ENCODE measurements around the gene ZNF516.

Gene ZNF516

DNA sequence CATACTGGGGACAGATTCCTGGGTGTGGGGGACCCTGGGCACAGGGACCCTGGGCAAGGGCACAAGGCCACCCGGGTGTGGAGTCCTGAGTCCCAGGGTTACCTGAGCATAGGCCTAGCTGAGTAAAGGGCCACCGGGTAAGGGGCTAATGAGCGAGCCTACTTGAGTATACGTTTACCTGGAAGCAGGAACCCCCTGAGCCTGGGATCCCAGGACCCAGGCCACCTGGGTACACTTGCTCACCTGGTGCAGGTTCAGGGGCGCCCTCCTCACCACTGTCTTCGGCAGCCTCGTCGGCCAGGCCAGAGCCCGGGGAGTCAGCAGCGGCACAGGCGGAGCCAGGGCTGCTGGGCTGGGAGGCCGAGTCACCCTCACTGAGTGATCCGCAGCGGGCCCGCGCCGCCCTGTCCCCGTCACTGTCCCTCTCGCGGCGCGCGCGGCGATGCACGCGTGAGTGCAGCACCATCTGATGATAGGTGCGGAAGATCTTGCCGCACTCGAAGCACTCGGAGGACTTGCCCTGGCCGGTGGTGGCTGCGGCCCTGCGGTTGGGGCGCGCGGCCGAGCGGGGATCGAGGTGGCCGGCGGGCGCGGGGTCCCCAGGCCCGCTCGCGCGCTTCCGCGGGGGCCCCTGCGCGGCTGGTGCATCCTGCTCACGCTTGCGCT lies 53.9 kb downstream of the ZNF516 start:
- no peak for DNase-seq

DNA sequence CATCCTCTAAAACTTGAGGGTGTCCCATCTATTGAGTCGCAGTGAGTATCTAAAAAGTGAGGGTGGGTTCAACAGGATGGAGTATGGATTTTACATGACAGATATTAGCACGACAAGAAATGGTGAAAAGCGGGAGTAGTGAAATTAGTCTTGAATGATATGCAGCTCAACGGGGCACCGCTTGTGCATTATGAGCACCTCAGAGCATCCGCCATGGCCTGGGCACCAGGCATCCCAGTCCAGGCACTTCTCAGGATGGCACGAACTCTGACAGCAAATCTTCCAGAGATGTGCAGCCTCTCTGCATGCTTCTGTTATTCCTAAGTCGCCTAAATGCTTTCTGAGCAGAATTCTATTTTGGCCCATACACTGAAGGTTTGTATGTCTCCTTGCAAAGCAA lies 57.1 kb downstream of the ZNF516 start:
- DNase-seq = no peak

DNA sequence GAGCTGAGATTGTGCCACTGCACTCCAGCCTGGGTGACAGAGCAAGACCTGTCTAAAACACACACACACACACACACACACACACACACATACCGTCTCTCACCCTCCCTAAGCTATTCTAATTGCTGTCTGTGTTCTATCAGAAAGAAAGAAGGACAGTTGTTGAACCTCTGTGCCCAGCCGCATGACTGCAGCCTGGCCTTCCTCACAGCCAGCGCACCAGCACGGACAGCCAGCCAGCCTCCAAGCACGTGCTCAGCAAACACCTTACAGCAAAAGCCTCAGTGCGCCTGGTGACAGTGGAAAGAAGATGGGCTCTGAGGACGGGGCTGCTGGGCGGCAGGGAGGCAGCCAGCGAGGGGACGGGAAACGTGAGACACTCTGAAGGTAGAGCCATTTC lies 58.0 kb downstream of the ZNF516 start:
- no peak for DNase-seq

DNA sequence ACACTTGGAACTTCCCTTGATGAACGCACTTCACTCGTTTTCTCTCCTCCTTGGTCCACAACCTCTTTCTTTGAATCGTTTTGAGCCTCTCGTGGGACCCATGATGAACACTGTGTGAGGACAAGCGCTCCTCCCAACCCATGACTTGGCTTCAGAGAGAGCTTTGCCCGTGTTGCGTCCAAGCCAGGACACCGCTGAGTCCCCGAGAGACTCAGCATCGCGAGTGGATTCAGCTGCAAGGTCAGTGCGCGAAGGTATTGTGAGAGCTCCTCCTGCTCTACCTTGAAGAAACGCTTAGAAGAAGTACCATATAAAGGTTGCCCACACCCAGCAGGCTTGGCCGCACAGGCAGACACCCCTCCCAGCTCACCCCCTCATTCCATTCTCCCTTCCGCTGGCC lies 58.7 kb downstream of the ZNF516 start:
- no peak for DNase-seq

DNA sequence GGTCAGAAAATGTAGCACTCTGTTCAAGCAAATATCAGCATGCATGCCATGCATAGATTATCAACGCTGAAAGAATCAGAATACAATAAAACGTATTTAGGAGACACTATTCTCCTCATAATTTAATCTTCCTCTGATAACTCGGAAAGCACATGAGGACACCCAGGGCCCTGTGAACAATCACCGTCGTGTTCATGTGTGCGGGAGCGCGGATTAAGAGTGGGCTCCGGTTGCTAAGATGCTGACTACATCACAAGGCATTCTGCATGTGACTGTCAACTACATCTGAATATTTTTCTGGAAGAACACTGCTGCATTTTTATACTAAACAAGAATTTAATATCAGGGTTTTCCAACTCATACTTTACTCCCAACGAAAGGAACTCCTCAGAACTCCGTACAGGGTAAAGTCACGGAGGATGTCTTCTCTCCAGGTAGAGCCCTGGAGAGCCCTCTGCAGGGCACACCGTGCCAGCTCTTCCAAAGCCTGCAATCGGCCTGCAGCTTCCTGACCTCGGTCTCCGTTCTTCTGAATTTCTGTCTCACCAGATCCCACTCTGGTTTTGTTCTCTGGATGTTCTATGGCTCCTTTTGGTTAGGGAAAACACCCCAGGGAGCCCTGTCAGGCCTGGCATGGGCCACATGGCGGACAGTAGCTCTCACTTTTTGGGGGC lies 59.6 kb downstream of the ZNF516 start:
- no peak for DNase-seq

DNA sequence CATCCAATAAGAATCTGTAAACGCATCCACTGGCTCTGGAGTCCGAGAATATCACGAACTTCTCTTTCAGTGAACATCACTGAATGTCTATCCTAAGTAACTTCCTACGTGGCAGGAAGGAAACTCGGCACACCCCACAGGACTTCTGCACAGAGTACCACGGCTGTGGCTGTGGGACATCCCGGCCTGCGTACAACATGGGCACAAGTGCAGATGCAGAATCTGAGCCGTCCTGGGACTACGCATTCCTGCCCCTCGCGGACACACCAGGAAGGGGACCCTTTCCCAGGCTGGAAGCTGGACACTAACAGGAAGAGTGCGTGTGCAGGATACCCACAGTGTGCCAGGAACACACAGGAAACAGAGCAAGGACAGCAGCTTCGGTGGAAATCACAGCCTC lies 60.6 kb downstream of the ZNF516 start:
- DNase-seq = no peak

DNA sequence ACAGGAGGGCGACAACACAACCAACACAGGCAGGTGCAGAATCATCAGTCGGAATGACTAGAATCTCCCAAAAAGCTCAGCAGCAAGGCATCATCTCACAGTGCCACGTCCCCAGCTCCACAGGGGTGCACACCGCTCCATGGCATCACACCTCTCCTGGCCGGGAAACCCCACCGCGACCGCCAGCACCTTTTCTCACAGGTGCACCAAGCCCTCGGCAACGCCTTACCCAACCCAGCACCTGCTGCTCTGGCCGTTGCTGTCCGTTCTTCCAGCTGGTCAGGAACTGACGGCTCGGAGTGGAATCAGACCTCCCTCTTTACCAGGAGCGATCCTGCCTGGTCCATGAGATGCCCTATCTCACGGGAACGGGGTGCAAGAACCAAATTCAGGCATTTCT lies 61.3 kb downstream of the ZNF516 start:
- no peak for DNase-seq

DNA sequence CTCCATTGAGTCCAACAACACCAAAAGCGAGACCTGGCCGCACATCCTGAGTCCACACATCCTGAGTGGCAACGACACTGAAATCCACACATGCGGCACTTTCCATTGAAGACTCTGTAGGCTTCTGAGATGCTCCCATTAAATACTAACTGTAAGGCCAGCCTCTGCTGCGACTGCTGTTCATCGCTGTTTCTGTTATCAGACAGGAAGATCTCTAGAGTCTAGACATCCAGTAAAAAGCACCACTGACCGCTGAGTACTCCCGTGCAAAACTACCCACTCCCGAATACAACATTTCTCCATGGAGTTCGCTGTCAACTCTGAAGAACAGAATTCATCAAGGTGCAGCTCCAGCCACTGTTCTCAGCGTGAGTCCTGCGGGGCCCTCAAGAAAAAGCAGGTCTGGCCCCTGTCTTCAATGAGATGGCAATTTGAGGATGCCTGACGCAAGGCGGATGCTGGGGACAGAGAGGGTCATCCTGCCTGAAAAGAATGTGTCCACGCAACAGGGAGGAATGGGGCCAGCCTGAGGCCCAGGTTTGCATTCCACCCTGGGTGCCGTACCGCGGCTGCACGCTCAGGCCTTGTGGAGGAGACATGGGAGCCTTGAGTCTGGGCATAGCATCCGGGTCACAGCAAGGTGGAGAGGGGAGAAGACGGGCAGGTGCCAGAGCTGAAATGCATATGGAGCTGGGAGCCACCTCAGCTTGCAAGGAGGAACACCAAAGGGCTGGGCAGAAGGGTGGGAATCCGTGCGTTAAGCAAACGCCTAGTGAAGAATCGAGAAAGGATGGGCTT lies 61.9 kb downstream of the ZNF516 start:
- DNase-seq = no peak

DNA sequence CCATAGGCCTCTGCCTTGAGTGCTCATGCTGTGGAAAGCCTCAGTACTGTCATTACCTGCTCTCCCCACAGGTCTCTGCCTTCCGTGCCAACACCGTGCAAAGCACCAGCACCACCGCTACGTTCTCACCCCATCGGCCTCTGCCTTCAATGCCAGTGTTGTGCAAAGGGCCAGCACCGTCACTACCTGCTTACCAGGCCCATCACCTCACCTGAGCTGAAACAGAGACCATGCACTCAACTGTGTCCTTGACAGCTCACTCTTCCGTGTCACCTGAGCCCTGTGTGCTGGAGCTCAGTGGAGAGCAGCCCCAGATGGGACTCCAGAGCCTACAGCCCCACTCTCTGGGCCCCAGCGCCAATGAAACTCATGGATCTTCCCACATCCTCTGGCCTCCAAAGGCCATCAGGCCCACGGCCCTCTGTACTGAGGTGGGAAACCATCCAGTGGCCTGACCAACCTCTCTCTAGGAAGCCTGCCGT lies 62.7 kb downstream of the ZNF516 start:
- no peak for DNase-seq

DNA sequence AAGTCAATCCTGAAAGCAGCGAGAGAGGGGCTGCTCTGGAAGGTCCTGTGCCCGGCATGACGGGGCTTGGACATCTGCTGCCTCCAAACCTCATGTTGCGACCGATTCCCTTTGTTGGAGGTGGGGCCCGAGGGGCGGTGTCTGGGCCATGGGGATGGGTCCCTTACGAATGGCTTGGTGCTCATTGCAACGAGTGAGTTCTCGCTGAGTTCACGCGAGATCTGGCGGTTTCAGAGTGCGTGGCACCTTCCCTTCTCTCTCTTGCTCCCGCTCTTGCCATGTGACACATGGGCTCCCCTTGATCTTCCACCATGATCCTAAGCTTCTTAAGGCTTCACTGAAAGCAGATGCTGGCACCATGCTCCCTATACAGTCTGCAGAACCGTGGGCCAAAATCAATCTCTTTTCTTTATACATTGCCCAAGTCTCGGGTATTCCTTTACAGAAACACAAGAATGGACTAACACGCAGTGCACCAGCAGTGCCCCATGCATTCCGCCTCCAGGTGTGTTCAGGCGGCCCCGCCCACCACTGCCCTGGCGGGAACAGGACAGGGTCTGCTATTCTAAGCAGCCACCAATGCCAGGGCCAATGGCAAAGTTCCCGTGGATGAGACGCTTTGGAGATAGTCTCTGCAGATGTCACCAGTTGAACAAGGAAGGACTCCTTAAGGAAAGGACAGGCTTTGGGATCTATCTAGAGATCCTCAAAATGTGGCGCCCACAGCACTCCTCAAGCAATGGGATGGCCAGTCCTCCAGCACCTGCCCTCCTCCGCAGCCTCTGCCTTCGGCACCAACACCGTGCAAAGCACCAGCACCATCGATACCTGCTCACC lies 63.4 kb downstream of the ZNF516 start:
- DNase-seq = no peak

DNA sequence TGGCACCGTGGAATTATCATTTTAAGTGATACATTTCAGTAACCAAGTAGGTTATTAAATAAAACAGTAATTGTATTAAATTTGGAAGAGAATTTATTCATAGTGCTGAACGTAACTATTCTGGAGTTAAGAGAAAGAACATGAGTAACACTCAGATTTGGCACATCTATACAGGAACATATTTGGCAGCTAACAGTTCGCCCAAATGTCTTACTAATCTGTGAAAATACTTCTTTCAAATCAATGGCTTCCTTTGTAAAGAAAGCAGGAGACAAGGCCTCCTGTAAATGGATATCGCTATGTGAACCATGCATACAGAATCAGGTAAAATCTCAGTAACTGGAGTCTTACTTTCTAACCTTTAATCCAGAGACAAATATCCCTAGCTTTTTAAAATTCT lies 64.4 kb downstream of the ZNF516 start:
- no peak for DNase-seq

DNA sequence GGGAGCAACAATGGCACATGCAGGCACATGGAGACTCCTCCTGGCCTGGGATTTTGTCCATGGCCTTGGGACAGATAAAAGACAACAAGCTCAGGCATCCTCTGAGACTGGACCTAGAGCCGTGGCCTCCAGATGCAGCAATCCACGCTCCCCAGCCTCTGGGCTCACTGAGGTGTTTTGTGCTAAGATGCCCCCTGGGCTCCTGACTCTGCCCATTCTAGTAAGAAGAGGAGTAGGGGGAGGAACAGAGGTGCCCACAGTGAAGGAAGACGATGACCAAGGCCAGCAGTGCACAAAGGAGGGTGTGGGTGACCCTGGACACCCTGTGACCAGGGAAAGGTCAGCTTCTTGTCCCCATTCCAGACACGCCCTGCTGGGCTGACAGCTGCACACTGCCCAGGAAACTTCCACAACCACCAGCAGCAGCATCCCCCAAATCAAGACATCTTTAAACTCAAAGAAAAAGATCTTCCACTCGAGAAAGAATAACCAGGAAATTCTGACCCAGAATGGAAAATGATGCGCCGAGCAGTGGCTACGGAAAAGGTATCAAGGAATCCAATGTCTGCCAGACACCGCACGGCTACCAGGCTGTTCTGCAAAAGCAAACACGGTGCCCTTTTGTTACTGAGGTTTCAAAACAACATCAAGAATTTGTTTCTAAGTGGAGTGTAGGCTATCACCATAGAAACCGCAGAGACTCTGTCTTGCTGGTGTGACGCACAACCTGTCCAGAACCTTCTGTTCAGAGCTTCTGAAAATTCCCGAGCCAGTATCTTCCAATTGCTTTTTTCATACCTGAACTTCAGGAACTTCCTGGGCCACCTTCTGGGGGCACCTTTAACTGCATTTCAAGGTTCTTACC lies 65.5 kb downstream of the ZNF516 start:
- no peak for DNase-seq

DNA sequence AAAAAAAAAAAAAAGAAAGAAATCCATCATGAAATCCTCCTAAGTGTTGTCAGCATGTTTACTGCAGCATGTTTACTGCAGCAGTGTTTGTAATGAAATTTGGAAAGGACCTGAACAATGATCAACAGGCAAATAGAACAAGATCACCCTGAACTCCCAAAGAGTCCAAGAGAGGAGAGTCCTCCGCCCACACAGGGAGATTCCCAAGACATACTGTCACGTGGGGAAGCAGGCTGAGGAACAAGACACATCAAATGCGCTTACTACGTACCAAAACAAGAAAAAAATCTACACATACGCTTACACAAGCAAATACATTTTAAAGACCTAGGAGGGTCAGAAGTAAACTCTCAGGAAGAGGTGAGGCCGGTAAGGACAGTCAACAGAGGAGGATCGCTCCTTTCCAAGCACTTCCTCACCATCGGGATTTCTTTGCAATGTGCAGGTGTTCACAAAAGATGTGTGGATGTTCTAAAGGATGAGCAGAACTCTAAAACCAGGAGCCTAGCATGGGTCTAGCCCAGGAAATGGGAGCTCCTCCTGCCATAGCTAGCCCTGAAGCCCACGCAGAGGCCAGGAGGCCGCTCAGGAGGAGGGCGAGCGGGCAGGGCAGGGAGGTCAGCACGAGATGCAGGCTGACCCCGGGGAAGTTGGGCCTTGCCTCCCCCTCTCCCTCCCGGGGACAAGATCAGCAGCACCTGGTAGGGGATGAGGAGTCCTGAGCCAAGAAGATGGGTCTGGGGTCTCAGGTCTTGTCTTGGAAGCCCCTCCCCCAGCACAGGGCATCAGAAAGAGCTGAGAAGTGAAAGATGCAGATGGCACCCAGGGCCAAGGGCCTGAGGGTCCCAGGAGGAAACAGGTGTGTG lies 66.4 kb downstream of the ZNF516 start:
- peak; percentile 55 for DNase-seq

DNA sequence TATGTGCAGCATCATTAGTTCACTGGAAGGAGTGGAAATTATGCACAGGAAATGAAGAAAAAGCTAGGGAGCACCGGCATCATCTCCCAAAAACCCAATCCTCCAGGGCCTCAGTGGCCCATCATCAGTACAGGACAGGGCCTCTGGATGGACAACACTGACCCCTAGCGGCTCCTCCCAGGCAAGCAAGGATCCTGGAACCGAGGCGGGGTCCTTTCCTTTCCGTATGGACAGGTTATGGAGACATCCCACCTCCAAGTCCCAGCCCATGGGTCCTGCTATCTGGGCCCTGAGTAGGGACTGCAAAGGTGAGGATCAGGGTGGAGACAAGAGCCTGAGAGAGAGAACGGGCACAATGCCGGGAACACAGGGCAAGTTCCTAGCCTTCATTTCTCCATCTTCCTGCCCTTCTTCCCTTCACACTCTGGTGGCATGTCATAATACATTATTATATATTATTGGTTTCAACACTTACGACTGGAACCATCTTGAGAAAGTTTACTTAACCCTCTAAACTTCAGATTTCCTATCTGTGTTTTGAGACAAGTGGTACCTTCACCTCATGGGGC lies 68.2 kb downstream of the ZNF516 start:
- DNase-seq = no peak

DNA sequence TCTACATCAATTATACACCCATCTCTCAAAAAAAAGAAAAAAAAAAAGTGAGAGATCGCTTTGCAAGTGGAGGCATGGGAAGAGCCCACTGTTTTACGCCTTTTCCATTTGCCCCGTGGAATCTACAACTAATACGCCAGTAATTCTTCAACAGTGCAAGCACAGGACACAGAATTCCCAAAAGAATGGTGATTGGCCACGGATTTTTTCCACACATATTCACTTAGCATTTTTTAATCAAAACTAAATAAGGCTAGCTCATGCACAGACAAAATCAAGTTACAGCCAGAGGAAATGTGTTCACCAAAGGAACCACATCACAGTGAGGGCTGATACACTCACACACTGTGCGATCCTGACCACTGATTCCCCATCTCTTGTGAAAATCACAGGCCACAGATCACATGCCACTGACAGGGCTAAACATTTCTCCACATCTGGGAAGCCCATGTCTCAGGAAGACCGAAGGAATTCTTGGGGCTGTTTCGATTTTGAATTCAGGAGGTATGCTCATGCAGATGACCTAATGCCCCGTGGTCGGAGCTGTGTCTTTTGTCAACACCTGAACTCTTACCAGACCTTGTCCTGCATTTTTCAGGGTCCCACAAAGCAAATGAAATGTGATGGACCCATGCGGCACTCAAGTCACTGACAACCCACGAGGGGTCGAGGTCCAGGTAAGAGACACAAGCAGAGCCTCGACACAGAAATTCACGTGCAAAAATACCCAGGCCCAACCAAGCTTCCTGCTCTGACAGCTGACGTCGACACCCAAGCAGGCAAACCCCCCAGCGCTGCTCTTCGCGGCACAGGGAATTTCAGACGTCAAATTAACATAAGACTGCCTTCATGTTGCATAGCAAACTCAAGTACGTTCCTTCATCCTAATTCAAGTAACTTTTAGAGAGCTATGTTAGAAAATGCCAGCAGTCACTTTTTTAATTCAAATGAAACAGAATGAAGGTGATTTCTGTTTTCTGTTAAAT lies 69.6 kb downstream of the ZNF516 start:
- peak; percentile 19 for DNase-seq

DNA sequence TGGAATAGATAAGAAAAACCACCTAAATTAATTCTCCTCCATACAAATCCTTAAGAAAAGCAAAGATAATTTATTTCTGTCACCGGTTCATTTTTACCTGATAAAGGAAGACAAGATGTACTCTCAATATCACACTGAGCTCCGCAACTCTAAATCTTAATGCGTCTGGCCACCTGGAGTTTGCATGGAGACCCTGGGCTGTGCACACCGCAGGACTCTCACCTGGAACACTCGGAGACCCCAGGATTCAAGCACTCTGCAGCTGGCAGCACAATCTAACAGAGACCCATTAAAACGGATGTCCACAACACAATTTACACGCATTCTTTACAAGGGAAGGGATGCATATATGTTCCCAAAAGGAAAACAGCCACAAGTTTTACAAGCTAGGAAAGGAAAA lies 72.2 kb downstream of the ZNF516 start:
- no peak for DNase-seq

DNA sequence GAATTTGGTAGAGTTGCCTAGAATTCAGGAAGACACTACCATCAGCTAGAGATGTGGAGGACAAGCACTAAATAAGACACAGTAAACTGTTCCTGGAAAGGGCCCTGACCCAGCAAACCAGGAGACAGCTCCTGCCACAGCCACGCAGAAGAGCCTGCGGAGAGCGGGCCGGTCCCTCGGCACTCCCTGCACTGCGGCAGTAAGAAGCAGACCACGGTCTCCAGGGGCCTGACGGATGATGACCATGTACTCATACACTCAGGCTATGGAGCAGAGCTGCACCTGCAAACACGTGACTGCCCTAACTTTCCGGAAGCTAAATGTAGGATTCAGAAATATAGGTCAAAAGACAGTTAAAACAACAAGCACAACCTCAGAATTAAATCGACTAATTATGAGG lies 72.9 kb downstream of the ZNF516 start:
- no peak for DNase-seq

DNA sequence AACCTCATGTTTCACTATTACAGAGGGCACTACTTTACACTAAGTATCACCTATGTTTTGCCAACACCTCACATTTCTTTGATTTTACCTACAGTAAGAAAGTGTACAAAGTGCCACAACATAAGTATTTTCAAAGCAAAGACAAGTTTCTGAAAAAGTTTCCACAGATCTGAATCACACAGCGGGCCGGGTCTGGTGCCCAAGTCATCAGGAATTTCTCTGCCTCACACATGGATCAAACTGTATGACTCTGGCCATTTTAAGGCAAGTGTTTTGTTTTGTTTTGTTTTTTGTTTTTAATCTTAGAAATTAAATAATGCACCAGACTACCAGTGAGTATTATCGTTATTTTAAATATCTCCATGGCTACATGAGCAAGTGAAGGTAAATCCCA lies 73.4 kb downstream of the ZNF516 start:
- DNase-seq = no peak

DNA sequence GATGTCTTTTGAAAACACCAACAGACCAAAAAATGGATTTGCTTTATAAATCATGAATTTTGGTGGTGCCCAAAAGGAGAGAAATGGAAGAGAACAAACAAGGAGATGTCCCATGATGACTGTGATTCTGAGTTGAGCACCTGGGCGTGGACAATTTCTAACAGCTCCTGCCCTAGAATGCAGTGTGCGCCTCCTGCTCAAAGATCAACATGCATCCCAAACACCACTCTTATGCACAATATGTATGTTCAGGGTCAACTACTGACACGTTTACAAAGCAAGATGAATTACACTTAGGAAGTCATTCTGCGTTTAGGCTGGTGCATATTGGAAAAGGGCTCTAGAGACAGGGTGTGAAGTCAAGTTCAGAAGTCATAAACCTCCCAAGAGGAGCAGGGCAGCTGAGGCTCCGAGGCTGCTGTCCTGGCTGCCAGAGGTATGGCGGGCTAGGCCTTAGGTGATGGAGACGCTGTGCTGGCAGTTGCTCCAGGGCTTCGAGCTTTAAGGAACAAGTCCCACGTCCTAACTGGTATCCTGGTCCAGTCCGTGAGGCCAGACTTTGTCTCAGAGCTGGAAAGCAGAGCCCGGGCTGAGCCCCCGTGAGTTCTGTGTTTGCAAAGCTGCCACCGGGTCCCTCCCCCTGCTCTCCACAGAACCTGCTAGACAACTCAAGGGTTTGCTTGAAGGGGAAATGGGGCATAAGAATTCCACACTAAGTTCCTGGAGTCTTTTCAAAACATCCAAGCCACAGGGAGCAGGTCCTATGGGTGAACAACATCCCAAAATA lies 74.0 kb downstream of the ZNF516 start:
- DNase-seq = no peak
